Fibroblast of lung (primary cell): ENCODE results near the gene DDX50. TPM values are rescaled to one million over a fixed set of nuclear protein-coding genes. Genes with fewer than 3 reads are reported as not detected.
"Not testable (repeated sequence)": the region's sequence is repeated elsewhere in the genome, so short reads cannot be mapped to it uniquely, and the experiment has no call there.

Experiments used
- DNase-seq, 2 donors: peaks; one replicate each; pipeline versions ENCODE4 v3.0.0 to v3.0.0-alpha.2; 2010; ENCODE audit warnings: low read depth in 2 of 2
- H2AFZ ChIP-seq: 2 replicates; pipeline ENCODE4 v1.5.1; 2012; ENCODE audit warnings: low read length, control low read depth, inconsistent platforms
- H3K27ac ChIP-seq: 2 replicates; pipeline ENCODE4 v1.5.1; 2011; ENCODE audit warnings: low read length, control low read depth; ENCODE audit not compliant: insufficient read depth
- H3K27me3 ChIP-seq: 2 replicates; pipeline ENCODE4 v1.5.1; 2011; ENCODE audit warnings: mild to moderate bottlenecking, low read length; ENCODE audit not compliant: control insufficient read depth, insufficient read depth
- H3K36me3 ChIP-seq: 2 replicates; pipeline ENCODE4 v1.5.1; 2011; ENCODE audit warnings: low read length; ENCODE audit not compliant: control insufficient read depth, insufficient read depth
- H3K4me1 ChIP-seq: 2 replicates; pipeline ENCODE4 v1.5.1; 2011; ENCODE audit warnings: low read length; ENCODE audit not compliant: control insufficient read depth, insufficient read depth; ENCODE audit errors: extremely low read depth
- H3K4me2 ChIP-seq: 2 replicates; pipeline ENCODE4 v1.5.1; 2011; ENCODE audit warnings: low read length, control low read depth; ENCODE audit not compliant: insufficient read depth; ENCODE audit errors: extremely low read depth
- H3K4me3 ChIP-seq, 4 experiments: fragments of 200-600 bp in 1 of 4; sonication (generic) in 1 of 4; replicated peaks in 1 of 4; 2 replicates each; pipeline ENCODE4 v1.5.1; 2011 to 2016; ENCODE audit warnings: low read length in 4 of 4, low read depth in 3 of 4, mild to moderate bottlenecking in 3 of 4, control low read depth in 2 of 4, inconsistent platforms in 1 of 4, mixed read lengths in 1 of 4; ENCODE audit not compliant: insufficient read depth in 1 of 4; ENCODE audit errors: control extremely low read depth in 1 of 4
- H3K79me2 ChIP-seq: 2 replicates; pipeline ENCODE4 v1.5.1; 2012; ENCODE audit warnings: mild to moderate bottlenecking, low read length, inconsistent platforms; ENCODE audit not compliant: control insufficient read depth, insufficient read depth
- H3K9ac ChIP-seq: 2 replicates; pipeline ENCODE4 v1.5.1; 2011; ENCODE audit warnings: mild to moderate bottlenecking, low read length, control low read depth; ENCODE audit not compliant: insufficient read depth
- H3K9me3 ChIP-seq: 2 replicates; pipeline ENCODE4 v1.5.1; 2012; ENCODE audit warnings: low read depth, low read length; ENCODE audit not compliant: control insufficient read depth, insufficient read depth
- H4K20me1 ChIP-seq: 2 replicates; pipeline ENCODE4 v1.5.1; 2011; ENCODE audit warnings: low read length; ENCODE audit not compliant: control insufficient read depth, insufficient read depth; ENCODE audit errors: extremely low read depth
- EZH2 ChIP-seq: IDR thresholded peaks from 2 replicates; pipeline ENCODE4 v1.5.1; 2012; ENCODE audit warnings: low read length, control low read depth, mild to moderate bottlenecking; ENCODE audit errors: missing control alignments
- polyA plus RNA-seq, 2 donors: library from polyadenylated mRNA; depleted of rRNA in 1 of 2; stranded (reverse) in 1 of 2; unstranded in 1 of 2; fragments of >200 nt; gene quantifications; 2 replicates each; pipeline ENCODE4 v1.2.1, GENCODE V29; 2011 to 2012; ENCODE audit warnings: missing spikeins in 1 of 2
- total RNA-seq: library from RNA; depleted of rRNA; stranded (reverse); fragments of >200 nt; gene quantifications from 2 replicates; pipeline ENCODE4 v1.2.1, GENCODE V29; 2014
- TF ChIP-seq, protein P1 (sequence below), 2 donors: IDR thresholded peaks in 1 of 2; conservative IDR thresholded peaks in 1 of 2; 1 replicate in 1 of 2; 2 replicates in 1 of 2; pipeline ENCODE4 v1.5.1; 2011 to 2012; ENCODE audit warnings: low read length in 2 of 2, control low read depth in 1 of 2, inconsistent platforms in 1 of 2, low read depth in 1 of 2, mild to moderate bottlenecking in 1 of 2

DDX50 gene
- total and polyA plus RNA-seq, 2 donors (not counting 1 experiment from before 2014, with no cell fraction given): 48.6 to 69.7 TPM

DNA sequence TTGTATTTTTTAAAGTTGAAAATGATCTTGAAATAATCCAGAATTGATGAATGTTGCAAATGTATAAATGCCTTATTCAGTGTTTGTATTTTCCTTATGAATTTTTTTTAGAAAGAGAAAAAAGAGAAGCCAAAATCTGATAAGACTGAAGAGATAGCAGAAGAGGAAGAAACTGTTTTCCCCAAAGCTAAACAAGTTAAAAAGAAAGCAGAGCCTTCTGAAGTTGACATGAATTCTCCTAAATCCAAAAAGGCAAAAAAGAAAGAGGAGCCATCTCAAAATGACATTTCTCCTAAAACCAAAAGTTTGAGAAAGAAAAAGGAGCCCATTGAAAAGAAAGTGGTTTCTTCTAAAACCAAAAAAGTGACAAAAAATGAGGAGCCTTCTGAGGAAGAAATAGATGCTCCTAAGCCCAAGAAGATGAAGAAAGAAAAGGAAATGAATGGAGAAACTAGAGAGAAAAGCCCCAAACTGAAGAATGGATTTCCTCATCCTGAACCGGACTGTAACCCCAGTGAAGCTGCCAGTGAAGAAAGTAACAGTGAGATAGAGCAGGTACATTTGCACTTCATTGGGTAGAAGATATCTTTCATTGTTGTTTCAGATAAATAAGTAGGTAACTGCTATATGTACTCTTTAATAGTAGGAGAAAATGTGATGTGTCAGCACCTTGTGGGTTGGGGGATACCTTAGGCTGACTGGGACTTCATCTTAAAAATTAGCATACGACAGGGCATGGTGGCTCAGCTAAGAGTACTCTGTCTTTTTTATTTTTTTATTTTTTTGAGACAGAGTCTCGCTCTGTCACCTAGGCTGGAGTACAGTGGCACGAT lies 58.8 kb downstream of the DDX50 start:
- Histone ChIP-seq H3K4me2 (no peak overlapping the region), H3K36me3 (peaks cover 8% of the 10 kb centered on the region), H3K27ac (no peak overlapping the region), H3K4me3 (no peak overlapping the region), H3K9me3 (no peaks in the 10 kb centered on the region), H2AFZ (no peak overlapping the region), H3K27me3 (no peaks in the 10 kb centered on the region), H4K20me1 (peaks cover 3% of the 10 kb centered on the region), H3K79me2 (peaks cover 67% of the 10 kb centered on the region), H3K9ac (no peak overlapping the region), H3K4me1 (no peaks in the 10 kb centered on the region)
- no peak for DNase-seq
- TF ChIP-seq, protein P1, sequence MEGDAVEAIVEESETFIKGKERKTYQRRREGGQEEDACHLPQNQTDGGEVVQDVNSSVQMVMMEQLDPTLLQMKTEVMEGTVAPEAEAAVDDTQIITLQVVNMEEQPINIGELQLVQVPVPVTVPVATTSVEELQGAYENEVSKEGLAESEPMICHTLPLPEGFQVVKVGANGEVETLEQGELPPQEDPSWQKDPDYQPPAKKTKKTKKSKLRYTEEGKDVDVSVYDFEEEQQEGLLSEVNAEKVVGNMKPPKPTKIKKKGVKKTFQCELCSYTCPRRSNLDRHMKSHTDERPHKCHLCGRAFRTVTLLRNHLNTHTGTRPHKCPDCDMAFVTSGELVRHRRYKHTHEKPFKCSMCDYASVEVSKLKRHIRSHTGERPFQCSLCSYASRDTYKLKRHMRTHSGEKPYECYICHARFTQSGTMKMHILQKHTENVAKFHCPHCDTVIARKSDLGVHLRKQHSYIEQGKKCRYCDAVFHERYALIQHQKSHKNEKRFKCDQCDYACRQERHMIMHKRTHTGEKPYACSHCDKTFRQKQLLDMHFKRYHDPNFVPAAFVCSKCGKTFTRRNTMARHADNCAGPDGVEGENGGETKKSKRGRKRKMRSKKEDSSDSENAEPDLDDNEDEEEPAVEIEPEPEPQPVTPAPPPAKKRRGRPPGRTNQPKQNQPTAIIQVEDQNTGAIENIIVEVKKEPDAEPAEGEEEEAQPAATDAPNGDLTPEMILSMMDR (conservative IDR thresholded peaks at IDR 0.05 in 1 of 2, IDR thresholded peaks at IDR 0.05 in 1 of 2; ENCODE audit: low read depth in 1 of 2, low read length in 2 of 2): no peak
- no peak for TF ChIP-seq EZH2

DNA sequence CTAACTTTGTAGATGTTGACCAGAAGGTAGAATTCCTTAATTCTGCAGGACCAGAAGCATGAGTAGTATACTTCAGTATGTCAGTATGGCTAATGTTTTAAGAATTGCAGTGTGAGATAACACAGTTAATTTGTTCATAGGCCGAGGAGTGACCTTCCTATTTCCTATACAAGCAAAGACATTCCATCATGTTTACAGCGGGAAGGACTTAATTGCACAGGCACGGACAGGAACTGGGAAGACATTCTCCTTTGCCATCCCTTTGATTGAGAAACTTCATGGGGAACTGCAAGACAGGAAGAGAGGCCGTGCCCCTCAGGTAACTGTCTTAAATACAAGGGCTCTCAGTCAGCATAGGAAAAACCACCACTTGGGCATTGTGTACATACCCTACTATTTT lies 62.0 kb downstream of the DDX50 start:
- no peak for TF ChIP-seq EZH2
- TF ChIP-seq, protein P1 (conservative IDR thresholded peaks at IDR 0.05 in 1 of 2, IDR thresholded peaks at IDR 0.05 in 1 of 2; ENCODE audit: low read depth in 1 of 2, low read length in 2 of 2): no peak
- H4K20me1 ChIP-seq: peaks cover 3% of the 10 kb centered on the region
- peaks cover 54% of the 10 kb centered on the region for H3K79me2 ChIP-seq
- H3K4me2 ChIP-seq: no peak overlapping the region
- no peaks in the 10 kb centered on the region for H3K9me3 ChIP-seq
- peaks cover 20% of the 10 kb centered on the region for H3K36me3 ChIP-seq
- no peak overlapping the region for H3K9ac ChIP-seq
- H3K4me3 ChIP-seq: no peak overlapping the region
- DNase-seq: no peak
- H3K27ac ChIP-seq: no peak overlapping the region
- H2AFZ ChIP-seq: no peak overlapping the region
- no peaks in the 10 kb centered on the region for H3K27me3 ChIP-seq
- H3K4me1 ChIP-seq: no peaks in the 10 kb centered on the region

DNA sequence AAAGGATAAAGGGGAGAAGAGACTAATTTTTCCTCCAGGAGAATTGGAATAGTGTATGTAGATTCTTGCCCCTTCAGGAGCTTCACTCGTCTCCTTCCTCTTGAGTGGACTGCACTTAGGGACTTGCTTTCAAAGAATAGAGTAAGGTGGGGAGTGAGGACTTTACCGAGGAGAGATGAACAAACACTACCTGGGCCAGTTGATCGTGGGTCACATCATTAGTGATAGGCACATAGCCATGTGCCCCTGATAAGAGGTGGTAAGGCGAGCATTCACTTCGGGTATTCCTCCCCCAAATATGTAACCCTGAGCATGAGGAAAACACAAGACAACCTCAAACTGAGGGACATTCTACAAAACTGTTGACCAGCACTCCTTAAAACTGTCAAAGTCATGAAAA lies 72.9 kb downstream of the DDX50 start:
- H3K27ac ChIP-seq: no peak overlapping the region
- H3K27me3 ChIP-seq: no peaks in the 10 kb centered on the region
- no peak for DNase-seq
- no peak overlapping the region for H3K4me2 ChIP-seq
- no peaks in the 10 kb centered on the region for H3K79me2 ChIP-seq
- H3K36me3 ChIP-seq: peaks cover 19% of the 10 kb centered on the region
- no peaks in the 10 kb centered on the region for H3K4me1 ChIP-seq
- no peak overlapping the region for H3K9ac ChIP-seq
- H2AFZ ChIP-seq: no peak overlapping the region
- H3K9me3 ChIP-seq: no peaks in the 10 kb centered on the region
- H3K4me3 ChIP-seq: no peak overlapping the region
- no peaks in the 10 kb centered on the region for H4K20me1 ChIP-seq
- TF ChIP-seq, protein P1 (conservative IDR thresholded peaks at IDR 0.05 in 1 of 2, IDR thresholded peaks at IDR 0.05 in 1 of 2; ENCODE audit: low read depth in 1 of 2, low read length in 2 of 2): no peak
- TF ChIP-seq EZH2: no peak

DNA sequence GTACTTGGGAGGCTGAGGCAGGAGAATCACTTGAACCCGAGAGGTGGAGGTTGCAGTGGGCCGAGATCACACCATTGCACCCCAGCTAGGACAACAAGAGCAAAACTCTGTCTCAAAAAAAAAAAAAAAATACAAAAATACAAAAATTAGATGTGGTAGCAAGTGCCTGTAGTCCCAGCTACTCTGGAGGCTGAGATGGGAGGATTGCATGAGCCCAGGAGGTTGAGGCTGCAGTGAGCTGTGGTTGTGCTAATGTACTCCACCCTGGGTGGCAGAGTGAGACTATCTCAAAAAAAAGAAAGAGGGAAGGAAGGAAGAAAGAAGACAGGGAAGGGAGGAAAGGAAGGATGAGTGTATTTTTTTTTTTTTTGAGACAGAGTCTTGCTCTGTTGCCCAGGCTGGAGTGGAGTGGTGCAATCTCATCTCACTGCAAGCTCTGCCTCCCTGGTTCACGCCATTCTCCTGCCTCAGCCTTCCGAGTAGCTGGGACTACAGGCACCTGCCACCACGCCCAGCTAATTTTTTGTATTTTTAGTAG lies 74.9 kb downstream of the DDX50 start:
- not testable (repeated sequence) for H3K79me2 ChIP-seq, H3K4me1 ChIP-seq

More for the DNA sequence above, 74.9 kb downstream of the DDX50 start:
- not testable (repeated sequence) for H3K27ac ChIP-seq, H4K20me1 ChIP-seq, H3K4me3 ChIP-seq, H3K9me3 ChIP-seq, H3K9ac ChIP-seq, DNase-seq, H3K4me2 ChIP-seq, H2AFZ ChIP-seq, H3K27me3 ChIP-seq
- peaks cover 18% of the 10 kb centered on the region for H3K36me3 ChIP-seq
